GM12865 (cell line): ENCODE results near the gene POTEF.
A peak's percentile ranks its signal among the peaks of the same experiment; 100 is the strongest.
"Not testable (repeated sequence)": the region's sequence is repeated elsewhere in the genome, so short reads cannot be mapped to it uniquely, and the experiment has no call there.

ENCODE experiments used
- DNase-seq: peaks from one replicate; pipeline ENCODE4 v3.0.0; 2010; ENCODE audit warnings: low read depth
- H3K4me3 ChIP-seq: 2 replicates; pipeline ENCODE4 v1.5.1; 2011; ENCODE audit warnings: mild to moderate bottlenecking, low read depth, low read length, control low read depth
- TF ChIP-seq, protein P1 (sequence below): IDR thresholded peaks from 2 replicates; pipeline ENCODE4 v1.5.1; 2011; ENCODE audit warnings: low read length, control low read depth, low read depth, inconsistent platforms; ENCODE audit not compliant: insufficient read depth; ENCODE audit errors: missing control alignments

Gene POTEF

DNA sequence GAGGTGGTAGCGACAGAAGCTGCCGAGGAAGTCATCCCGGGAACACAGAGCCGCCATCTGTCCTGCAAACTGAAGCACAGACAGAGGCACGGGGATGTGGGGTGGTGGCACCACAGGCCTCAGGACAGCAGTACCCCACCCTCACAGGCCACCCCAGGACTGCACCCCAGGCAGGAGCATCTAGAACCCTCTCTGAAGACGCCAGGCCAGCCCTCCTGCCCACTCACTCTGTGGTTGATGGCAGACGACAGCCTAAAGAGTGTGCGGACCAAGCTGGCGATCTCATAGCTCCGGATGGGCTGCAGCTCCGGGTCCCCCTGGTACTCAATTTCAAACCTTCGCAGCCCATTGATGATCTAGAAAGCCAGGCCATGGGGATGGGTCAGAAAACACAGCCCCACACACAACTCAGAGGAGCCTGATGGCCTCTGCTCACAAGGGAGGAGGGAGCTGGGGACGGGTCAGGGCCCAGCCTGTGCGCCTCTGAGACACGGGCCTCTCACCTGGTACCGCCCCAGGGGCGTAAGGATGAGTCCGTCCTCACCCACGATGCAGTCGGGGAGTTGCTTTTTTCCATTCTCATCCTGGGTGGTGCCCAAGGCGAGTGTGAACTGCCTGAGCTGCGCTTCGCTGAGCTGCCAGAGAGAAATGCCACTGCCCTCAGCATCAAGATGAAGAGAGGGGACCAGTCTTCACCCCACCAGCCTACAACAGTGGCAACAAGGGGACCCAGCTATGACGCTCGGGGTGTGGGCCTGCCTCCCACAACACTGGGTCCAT, 24.0 kb upstream of the POTEF start:
- TF ChIP-seq, protein P1, sequence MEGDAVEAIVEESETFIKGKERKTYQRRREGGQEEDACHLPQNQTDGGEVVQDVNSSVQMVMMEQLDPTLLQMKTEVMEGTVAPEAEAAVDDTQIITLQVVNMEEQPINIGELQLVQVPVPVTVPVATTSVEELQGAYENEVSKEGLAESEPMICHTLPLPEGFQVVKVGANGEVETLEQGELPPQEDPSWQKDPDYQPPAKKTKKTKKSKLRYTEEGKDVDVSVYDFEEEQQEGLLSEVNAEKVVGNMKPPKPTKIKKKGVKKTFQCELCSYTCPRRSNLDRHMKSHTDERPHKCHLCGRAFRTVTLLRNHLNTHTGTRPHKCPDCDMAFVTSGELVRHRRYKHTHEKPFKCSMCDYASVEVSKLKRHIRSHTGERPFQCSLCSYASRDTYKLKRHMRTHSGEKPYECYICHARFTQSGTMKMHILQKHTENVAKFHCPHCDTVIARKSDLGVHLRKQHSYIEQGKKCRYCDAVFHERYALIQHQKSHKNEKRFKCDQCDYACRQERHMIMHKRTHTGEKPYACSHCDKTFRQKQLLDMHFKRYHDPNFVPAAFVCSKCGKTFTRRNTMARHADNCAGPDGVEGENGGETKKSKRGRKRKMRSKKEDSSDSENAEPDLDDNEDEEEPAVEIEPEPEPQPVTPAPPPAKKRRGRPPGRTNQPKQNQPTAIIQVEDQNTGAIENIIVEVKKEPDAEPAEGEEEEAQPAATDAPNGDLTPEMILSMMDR: no peak
- no peak for DNase-seq

DNA sequence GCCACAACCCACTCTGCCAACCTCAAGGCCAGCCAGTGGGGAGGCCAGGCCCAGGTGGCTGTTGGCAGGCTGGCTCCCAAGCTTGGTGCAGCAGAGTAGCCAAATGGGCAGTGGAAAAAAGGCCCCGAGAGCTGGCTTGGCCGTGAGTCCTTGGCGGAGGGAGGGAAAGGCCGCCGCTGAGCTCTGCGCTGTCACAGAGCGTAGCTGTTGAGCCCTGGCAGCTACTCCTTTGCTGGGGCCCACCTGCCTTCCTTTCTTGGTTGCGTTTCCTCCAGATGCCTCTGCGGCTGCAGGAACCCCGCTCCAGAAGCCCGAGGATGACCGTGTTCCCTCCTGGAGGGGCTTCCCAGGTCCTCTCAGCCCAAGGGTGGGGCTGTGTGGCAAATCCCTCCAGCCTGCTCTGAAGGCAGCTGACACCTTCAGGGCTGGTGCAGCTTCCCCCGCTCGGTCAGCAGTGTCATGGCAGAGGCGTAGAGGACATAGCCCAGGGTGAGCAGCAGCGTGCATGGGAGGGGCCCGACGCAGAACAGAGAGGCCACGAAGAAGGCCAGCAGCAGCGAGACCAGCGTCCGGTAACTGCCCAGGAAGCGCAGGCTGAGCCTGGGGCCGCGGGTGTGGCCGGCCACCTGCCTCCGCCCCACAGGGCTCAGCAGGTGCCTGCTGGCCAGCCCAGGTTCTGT, 23.3 kb upstream of the POTEF start:
- H3K4me3 ChIP-seq, DNase-seq: not testable (repeated sequence)

More for the DNA sequence above, 24.0 kb upstream of the POTEF start:
- H3K4me3 ChIP-seq: no peak overlapping the region

DNA sequence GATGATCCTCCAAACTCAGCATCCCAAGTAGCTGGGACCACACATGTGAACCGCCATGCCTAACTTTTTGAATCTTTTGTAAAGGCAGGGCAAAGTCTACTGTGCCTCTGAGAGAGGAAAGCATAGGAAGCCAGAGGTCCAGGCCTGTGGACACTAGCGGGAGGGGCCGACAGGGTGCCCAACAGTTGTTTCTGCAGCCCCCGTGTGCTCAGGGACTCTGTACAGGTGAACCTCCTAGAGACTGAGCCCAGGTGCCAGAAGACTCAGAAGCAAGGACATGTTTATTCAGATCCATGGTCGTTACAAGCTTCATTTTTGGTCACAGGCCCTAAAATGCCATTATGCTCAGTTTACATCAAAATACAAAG, 22.1 kb upstream of the POTEF start:
- H3K4me3 ChIP-seq, DNase-seq: not testable (repeated sequence)

DNA sequence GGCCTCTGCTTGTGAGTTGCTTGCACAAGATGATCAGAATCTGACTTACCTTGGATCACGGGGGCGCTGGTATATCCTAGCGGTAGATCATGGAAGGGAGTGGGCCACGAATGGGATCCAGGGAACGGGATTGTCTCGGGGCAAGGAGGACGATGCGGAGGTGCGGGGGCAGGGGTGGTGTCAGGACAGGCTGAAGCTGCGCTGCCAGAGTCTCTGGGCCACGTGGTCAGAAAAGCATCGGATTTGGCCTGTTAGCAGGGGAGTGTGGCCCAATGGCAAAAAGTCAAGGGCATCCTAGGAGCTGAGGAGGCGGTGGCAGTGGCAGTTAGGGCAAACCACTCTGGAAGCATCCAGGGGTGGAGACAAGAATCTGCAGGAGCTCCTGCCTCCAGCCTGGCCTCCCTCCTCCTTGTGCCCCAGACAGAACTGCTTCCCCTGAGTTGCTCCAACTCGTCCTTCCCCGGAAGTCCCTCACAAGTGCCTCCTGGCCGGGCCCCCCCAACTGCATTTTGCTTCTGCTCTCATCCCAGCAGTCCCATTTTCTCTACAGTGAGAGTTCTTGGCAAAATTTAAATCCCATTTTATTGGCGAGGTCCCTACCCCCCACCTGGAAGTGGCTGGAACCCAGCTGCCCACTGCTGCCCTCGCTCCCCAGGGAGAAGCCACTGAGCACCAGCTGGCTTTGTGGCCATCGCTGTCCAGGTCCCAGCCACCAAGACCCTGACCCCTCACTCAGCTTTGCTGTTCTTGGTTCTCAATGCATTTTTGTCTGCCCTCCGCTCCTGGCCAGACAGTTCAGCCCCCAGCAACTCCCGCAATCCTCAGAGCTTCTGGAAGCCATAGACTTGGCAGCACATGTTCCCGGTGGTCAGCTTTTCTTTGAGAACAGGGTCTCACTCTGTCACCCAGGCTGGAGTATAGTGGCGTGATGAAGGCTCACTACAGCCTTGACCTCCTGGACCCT, 21.4 kb upstream of the POTEF start:
- no peak overlapping the region for H3K4me3 ChIP-seq
- no peak for DNase-seq
- TF ChIP-seq, protein P1: no peak

DNA sequence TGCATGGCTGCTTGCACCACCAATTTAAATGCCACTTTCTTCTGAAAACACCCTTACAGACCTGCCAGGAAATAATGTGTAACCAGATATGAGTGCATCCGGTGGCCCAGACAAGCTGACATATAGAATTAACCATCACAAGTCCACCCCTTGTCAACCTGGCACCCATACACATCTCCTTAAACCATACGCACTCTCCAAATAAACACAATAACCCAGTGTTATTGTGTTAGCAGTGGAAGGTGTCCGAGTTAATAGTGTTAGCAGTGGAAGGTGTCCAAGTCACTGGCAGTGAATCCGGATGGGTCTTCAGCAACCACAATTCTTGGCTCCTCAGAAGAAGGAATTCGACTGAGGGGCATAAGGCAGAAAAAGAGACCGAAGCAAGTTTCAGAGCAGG, 19.5 kb upstream of the POTEF start:
- not testable (repeated sequence) for DNase-seq, H3K4me3 ChIP-seq

DNA sequence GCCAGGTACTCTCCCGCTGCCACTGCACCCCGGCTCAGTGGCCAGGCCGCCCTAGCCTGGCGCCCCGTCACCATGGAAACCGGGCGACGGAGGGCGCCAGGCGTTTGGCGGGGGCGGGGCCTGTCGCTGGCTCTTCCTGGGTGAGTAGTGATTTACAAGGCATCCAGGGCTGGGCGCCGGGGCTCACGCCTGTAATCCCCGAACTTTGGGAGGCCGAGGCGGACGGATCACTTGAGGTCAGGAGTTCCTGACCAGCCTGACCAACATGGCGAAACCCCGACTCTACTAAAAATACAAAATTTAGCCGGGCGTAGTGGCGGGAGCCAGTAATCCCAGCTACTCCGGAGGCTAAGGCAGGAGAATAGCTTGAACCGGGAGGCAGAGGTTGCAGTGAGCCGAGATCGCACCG, 16.0 kb upstream of the POTEF start, which contains the start of gene CCDC74B:
Gene CCDC74B, minus strand, starts transcription at position 107 of the 409 bp plus-strand sequence. CDS start 116 bp downstream, outside the sequence.
- peak; percentile 69 for DNase-seq
- peak within 1 kb of the TSS; percentile 40 for H3K4me3 ChIP-seq

DNA sequence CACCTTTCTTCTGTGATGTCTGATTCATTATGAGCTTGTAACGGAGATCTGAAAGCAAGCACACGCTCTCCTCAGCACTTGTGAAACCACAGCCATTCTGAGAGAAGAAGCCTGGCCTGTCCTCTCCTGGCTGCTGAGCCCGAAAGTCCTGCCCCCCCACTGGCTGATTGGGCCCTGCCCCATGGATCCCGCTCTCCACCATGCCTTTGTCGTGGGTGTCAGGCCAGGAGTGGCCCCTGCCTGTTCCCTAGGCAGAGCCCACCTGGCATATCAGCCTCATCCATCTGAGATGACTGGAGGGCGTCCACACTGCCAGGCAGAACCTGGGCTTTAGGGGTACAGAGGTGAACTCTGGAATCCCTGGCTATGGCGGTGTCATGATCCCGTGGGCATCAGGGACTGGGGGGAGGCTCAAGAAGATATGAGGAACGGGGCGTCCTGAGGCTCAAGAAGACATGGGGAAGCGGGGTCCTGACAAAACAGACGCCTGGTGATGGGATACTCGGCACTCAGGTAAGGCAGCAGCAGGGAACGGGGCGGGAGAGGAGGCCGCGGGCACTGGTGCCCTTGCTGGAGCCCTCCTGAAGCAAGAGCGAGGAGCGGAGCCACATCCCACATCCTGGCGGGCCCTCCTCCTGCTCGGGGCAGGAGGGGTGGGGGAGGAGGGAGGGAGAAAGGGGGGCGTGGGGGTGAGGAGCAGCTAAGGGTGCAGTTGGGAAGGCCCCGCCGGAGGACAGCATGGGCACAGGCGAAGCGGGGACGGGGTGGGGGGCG, 14.4 kb upstream of the POTEF start:
- H3K4me3 ChIP-seq: not testable (repeated sequence)
- DNase-seq: peak; percentile 44

DNA sequence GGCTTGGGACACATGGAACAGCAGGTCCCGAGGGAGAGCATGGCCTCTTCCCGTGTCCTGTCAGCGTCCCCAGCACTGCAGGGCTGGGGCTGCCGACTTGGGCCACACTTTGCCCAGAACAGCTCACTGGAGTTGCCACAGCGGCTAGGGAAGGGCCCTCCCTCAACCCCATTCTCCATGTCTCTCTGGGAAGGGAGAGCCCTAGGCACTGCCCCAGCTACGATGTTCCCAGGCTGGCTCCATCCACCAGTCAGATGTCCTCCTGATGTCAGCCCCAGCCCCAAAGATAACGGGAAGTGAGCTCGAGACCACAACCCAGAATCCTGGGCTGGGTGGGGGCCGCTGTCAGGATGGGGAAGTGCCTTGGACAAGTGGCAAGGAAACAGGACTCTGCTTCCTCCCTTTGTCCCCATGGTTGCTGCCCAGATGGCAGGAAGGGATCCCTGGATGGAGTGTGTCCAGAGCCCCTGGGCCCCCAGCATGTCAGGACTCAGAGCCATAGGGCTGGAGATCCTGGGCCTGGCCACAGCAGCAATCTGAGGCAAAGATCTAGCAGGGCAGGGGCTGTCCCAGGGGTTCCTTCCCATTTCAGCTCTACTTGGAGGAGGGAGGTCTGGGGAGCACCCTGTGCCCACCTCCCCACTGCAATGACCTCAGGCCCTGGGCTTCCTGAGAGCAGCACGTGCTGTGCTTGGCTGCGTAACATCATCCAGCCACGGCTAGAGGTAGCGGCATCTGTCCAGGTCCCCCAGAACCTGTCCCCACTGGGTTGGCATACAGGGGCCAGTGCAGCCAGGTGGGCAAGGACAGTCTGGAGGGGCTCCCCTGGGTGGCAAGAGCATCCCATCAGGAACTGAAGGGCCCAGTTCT, 13.6 kb upstream of the POTEF start:
- DNase-seq, H3K4me3 ChIP-seq: not testable (repeated sequence)

DNA sequence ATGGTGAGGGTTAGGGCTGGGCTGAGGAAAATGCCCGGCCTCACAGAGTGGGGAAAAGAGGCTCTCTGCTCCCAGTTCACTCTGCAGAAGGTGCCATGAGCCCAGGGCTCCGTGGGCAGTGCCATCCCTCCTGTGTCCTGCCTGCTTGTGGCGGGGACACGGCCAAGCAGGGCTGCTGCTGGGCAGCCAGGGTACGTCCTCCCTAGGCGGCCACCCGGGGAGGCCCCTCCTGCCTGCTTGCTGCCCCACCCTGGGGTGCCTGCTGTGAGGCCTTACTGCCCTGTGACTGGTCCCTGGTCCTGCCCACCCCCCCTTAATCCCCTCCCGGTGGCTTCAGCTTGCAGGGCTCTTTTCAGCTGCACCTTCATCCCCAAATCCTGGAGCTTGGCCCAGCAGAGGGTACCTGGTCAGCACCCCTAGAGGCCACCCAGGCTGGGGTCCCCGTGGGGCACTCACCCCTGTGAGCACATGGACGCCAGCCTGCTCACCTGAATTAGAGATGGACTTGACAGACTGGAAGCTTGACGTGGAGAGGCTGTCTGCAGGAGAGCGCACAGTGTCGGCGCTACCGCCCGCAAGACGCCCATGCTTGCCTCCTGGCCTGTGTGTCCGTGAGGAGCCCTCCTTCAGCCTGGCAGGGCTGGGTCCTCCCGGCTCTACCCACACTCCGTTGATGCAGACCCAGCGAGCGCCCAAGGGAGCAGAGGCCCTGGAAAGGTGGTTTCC, 12.8 kb upstream of the POTEF start:
- H3K4me3 ChIP-seq, DNase-seq: not testable (repeated sequence)

DNA sequence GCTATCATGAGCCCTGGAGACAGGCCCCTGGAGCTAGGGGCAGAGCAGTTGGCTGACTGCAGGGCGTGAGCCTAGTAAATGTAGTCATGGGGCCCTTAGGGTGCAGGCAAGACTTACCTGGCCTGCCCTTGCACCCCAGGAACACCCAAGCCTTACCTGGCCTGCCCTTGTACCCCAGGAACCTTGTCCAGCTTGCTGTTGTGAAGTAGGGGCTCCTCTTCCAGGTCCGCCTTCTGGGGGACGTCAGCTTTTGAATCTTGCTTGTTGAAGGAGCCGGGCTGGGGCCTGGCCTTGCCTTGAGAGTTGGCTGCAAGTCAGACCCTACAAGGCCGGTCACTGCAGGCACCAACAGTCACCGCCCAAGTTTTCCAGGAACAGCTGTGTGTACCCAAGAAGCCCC, 12.0 kb upstream of the POTEF start:
- H3K4me3 ChIP-seq, DNase-seq: not testable (repeated sequence)

DNA sequence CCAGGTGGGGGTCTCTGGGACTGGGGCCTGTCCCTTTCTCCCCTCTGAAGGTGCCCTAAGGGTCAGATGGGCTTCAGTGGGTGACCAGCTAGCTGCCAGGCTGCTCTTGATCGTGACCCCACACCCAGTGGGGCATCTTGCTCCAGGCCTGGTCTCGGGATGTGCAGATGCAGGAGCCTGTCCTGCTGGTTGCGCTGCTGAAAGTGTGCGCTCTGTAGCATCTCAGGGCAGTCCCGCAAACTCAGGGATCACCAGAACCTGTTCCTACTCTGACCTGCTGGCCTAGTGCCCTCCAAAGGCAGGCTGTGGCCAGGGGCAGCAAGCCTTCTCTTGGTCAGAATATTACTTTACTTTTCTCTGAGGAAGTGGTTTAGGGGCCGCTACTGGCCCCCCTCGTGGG, 11.5 kb upstream of the POTEF start:
- not testable (repeated sequence) for H3K4me3 ChIP-seq, DNase-seq

DNA sequence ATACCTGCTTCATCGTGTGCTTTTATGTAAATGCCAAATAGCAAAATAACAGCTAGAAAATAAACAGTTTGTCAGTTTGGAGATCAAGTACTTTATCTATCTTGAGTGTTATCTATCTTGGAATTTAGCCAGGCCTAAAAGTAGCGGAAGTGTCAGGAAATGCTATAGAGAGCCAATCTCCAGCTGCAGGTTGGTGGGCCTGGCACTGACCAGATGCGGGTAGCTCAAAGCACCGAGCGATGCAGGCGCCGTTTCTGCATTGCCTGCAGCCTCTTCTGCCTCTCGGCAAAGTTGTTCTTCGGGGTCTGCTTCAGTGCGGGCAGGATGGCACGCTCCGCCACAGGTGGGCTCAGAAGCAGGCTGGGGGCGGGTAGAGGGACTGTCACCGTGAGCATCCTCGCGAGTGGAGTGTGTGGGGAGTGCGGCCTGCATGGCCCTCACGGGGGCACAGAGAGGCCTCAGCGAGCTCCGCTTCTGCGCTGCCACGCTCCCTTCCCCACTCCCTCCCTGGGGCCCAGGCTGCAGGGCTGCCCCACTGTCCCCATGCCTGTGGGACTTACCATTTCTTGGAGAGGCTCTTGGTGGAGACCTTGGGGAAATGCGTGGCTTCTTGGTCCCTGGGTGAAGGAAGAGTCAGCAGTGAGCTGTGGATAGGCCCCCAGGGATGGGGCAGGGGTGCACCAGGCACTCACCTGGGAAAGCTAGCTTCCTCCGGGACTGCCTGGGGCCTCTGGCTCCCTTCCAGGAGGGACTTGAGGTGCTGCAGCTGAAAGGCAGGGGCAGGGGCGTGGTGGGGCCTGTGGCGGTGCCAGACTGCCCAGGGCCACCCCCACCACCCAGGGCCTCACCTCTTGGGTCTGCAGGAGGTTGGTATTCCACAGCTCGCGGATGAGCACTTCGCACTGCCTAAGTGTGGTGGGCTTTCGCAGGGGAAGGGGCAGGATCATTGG, 10.6 kb upstream of the POTEF start:
- H3K4me3 ChIP-seq, DNase-seq: not testable (repeated sequence)

DNA sequence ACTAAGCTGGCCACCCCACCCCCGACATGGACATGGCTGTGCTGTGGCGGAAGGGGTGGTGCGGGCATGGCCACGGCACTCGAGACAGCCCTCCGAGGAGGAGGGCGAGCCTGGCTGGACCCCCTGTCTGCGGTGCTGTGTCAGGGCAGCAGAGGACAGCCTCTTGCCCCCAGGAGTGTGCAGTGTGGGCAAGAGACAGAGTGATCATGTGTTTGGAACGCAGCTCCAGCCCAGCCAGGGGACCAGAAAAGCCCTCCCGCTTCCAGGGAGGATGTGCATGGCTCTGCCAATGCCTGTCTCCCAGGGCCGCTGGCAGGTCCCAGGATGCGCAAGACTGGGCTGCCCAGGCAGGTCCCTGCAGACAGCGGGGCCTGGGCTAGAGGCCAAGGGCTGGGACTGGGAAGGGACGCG, 9.8 kb upstream of the POTEF start:
- H3K4me3 ChIP-seq, DNase-seq: not testable (repeated sequence)
